SK-N-SH (cell line): Measurements from ENCODE around the gene DNAJC10. TPM values are rescaled to one million over a fixed set of nuclear protein-coding genes. Genes with fewer than 3 reads are reported as not detected.

ENCODE experiments used
- CTCF ChIA-PET: fragments of 300-600, 350-600 bp; formaldehyde crosslinking; extraction: SDS; loops from one replicate; lab custom pipeline; 2021; lab: Yijun Ruan, JAX
- POLR2A ChIA-PET: fragments of 350-600 bp; sonication (Branson Sonifier 250); formaldehyde crosslinking; extraction: SDS; loops from one replicate; lab custom pipeline; 2020; ENCODE audit warnings: antibody characterized with exemption, inconsistent platforms; lab: Yijun Ruan, JAX
- DNase-seq: peaks from one replicate; pipeline ENCODE4 v3.0.0; 2012
- H2AFZ ChIP-seq: fragments of 200-600 bp; sonication (generic); 2 replicates; pipeline ENCODE4 v1.8.1; 2016; ENCODE audit warnings: antibody characterized with exemption, mild to moderate bottlenecking, low read depth
- H3F3A ChIP-seq: fragments of 200-600 bp; sonication (generic); replicated peaks from 2 replicates; pipeline ENCODE3; 2016; ENCODE audit warnings: antibody characterized with exemption, mild to moderate bottlenecking; ENCODE audit not compliant: insufficient read depth
- H3K27ac ChIP-seq, 2 experiments: fragments of 200-500 bp in 1 of 2; fragments of 200-600 bp in 1 of 2; sonication (Bioruptor generic) in 1 of 2; sonication (generic), shearing (Covaris generic) in 1 of 2; 2 replicates each; pipeline versions ENCODE4 v1.5.1 to v1.6.1; 2014 to 2016; ENCODE audit warnings: low read depth in 2 of 2, inconsistent platforms in 1 of 2, low read length in 1 of 2, mild to moderate bottlenecking in 1 of 2, mixed read lengths in 1 of 2
- H3K27me3 ChIP-seq: fragments of 200-600 bp; sonication (generic), shearing (Covaris generic); 2 replicates; pipeline ENCODE4 v1.6.1; 2016; ENCODE audit warnings: mixed run types; ENCODE audit not compliant: insufficient read depth
- H3K36me3 ChIP-seq, 2 experiments: fragments of 200-500 bp in 1 of 2; fragments of 200-600 bp in 1 of 2; sonication (Bioruptor generic) in 1 of 2; sonication (generic) in 1 of 2; replicated peaks in 1 of 2; 2 replicates each; pipeline versions ENCODE3 to v1.5.1; 2014 to 2016; ENCODE audit warnings: low read length in 1 of 2, mild to moderate bottlenecking in 1 of 2; ENCODE audit not compliant: insufficient read depth in 2 of 2, control insufficient read depth in 1 of 2
- H3K4me1 ChIP-seq, 2 experiments: fragments of 200-500 bp in 1 of 2; fragments of 200-600 bp in 1 of 2; sonication (Bioruptor generic) in 1 of 2; sonication (generic), shearing (Covaris generic) in 1 of 2; 2 replicates each; pipeline versions ENCODE4 v1.5.1 to v1.6.1; 2014 to 2016; ENCODE audit warnings: low read depth in 1 of 2, low read length in 1 of 2, mixed run types in 1 of 2; ENCODE audit not compliant: insufficient read depth in 2 of 2, control insufficient read depth in 1 of 2
- H3K4me2 ChIP-seq: fragments of 200-600 bp; sonication (generic), shearing (Covaris generic); 2 replicates; pipeline ENCODE4 v1.6.1; 2017; ENCODE audit warnings: mixed run types
- H3K4me3 ChIP-seq, 2 experiments: fragments of 200-500 bp in 1 of 2; fragments of 200-600 bp in 1 of 2; sonication (Bioruptor generic) in 1 of 2; sonication (generic), shearing (Covaris generic) in 1 of 2; 2 replicates each; pipeline versions ENCODE4 v1.5.1 to v1.8.1; 2014 to 2016; ENCODE audit warnings: low read depth in 2 of 2, inconsistent platforms in 1 of 2, low read length in 1 of 2, mild to moderate bottlenecking in 1 of 2, mixed read lengths in 1 of 2, moderate library complexity in 1 of 2
- H3K79me2 ChIP-seq: fragments of 200-600 bp; sonication (generic); 2 replicates; pipeline ENCODE4 v1.8.1; 2017; ENCODE audit warnings: mild to moderate bottlenecking; ENCODE audit not compliant: insufficient read depth
- H3K9ac ChIP-seq: fragments of 200-600 bp; sonication (generic); 2 replicates; pipeline ENCODE4 v1.6.1; 2017; ENCODE audit warnings: mixed run types
- H3K9me2 ChIP-seq: fragments of 200-600 bp; sonication (generic); 2 replicates; pipeline ENCODE4 v1.6.1; 2017; ENCODE audit warnings: mixed run types
- H3K9me3 ChIP-seq: fragments of 200-600 bp; sonication (generic); 2 replicates; pipeline ENCODE4 v1.6.1; 2017; ENCODE audit warnings: mixed run types, mild to moderate bottlenecking, moderate library complexity
- H4K20me1 ChIP-seq: fragments of 200-600 bp; sonication (generic); 2 replicates; pipeline ENCODE4 v1.6.1; 2017; ENCODE audit warnings: mild to moderate bottlenecking, mixed run types; ENCODE audit not compliant: insufficient read depth
- FOSL2 ChIP-seq: IDR thresholded peaks from 2 replicates; pipeline ENCODE4 v1.4.0; 2012; ENCODE audit warnings: low read depth, mild to moderate bottlenecking, moderate library complexity, borderline replicate concordance
- RCOR1 ChIP-seq: fragments of 150-350 bp; IDR thresholded peaks from 2 replicates; pipeline ENCODE4 v1.6.1; 2017; ENCODE audit warnings: antibody characterized with exemption, low read length
- REST ChIP-seq: IDR thresholded peaks from 2 replicates; pipeline ENCODE4 v1.6.1; 2012; ENCODE audit warnings: mild to moderate bottlenecking, low read depth, low read length, moderate library complexity
- RFX5 ChIP-seq: IDR thresholded peaks from 2 replicates; pipeline ENCODE4 v1.6.1; 2012; ENCODE audit warnings: mild to moderate bottlenecking, improper control_type of control experiment, low read length
- YY1 ChIP-seq: IDR thresholded peaks from 2 replicates; pipeline ENCODE4 v1.4.0; 2012; ENCODE audit warnings: low read depth, mild to moderate bottlenecking
- WGBS: methylation state at CpG from one replicate; pipeline ENCODE4 v1.1.6; 2017; ENCODE audit warnings: low lambda C conversion rate; 5-methylcytosine and 5-hydroxymethylcytosine counted together
- polyA plus RNA-seq, 3 experiments: library from polyadenylated mRNA; depleted of rRNA; stranded (reverse); fragments of >200 nt; gene quantifications; 2 replicates each; pipeline ENCODE4 v1.2.3, GENCODE V29; 2012

The DNAJC10 gene
- polyA plus RNA-seq, 1 of the 3 experiments (the other 2 are of a cell fraction), result 30.8 TPM

GRCh38 chr2:182705761-182706160 is 10.3 kb upstream of the DNAJC10 start:
- CTCF ChIA-PET, result interaction anchor here (0.6 kb wide), 1 partner anchor 1851 kb away, joined by 3 read pairs; no protein-coding TSS in a partner anchor
- POLR2A ChIA-PET, result interaction anchor here (1.3 kb wide), 1 partner anchor 10 kb away, joined by 4 read pairs; the partner anchor contains the start of gene DNAJC10

GRCh38 chr2:182706751-182707150 is 9.3 kb upstream of the DNAJC10 start:
- CTCF ChIA-PET, result no interaction called here
- Histone ChIP-seq H3K9me2 (no peaks in the 10 kb centered on the region), H3K27me3 (no peaks in the 10 kb centered on the region), H2AFZ (no peak overlapping the region), H3K4me3 (no peak overlapping the region), H3K79me2 (no peaks in the 10 kb centered on the region), H3K9ac (no peak overlapping the region), H3F3A (peaks cover 4% of the 10 kb centered on the region), H3K4me2 (no peak overlapping the region), H3K36me3 (no peaks in the 10 kb centered on the region)
- POLR2A ChIA-PET, result no interaction called here
- WGBS, result 83% methylated on average over 2 of the region's 2 CpGs
- no peak for TF ChIP-seq YY1
- TF ChIP-seq, all 33 proteins: peak for 0
- Histone ChIP-seq H3K9me3 (no peaks in the 10 kb centered on the region), H3K27ac (no peak overlapping the region), H4K20me1 (no peaks in the 10 kb centered on the region), H3K4me1 (no peaks in the 10 kb centered on the region)
- DNase-seq, result no peak

More at GRCh38 chr2:182705761-182706160, 10.3 kb upstream of the DNAJC10 start:
- Histone ChIP-seq H3K4me1 (no peaks in the 10 kb centered on the region), H3K36me3 (no peaks in the 10 kb centered on the region), H3K4me3 (no peak overlapping the region), H3K9me2 (no peaks in the 10 kb centered on the region), H2AFZ (no peak overlapping the region), H3K79me2 (no peaks in the 10 kb centered on the region), H3K4me2 (no peak overlapping the region), H3K9me3 (no peaks in the 10 kb centered on the region), H3K27ac (no peak overlapping the region), H3F3A (peaks cover 4% of the 10 kb centered on the region), H4K20me1 (no peaks in the 10 kb centered on the region), H3K27me3 (no peaks in the 10 kb centered on the region), H3K9ac (no peak overlapping the region)
- 52% methylated on average over 1 of the region's 1 CpG for WGBS
- no peak for TF ChIP-seq RCOR1
- no peak for TF ChIP-seq RFX5
- no peak for TF ChIP-seq FOSL2
- DNase-seq, result no peak

- H3K79me2 ChIP-seq, result peaks cover 21% of the 10 kb centered on the region
Measured at GRCh38 chr2:182713601-182714000, 2.5 kb upstream of the DNAJC10 start.

More at GRCh38 chr2:182713601-182714000, 2.5 kb upstream of the DNAJC10 start:
- Histone ChIP-seq H3K27me3 (no peaks in the 10 kb centered on the region), H3K9ac (no peak overlapping the region), H3F3A (peaks cover 4% of the 10 kb centered on the region), H2AFZ (peak overlapping the region; percentile 84; the same call in 1 of the 2 replicates), H3K4me1 (peaks cover 0 to 10% of the 10 kb centered on the region in 2 experiments; a peak in 3 of 4 replicates), H3K36me3 (peaks cover 5 to 7% of the 10 kb centered on the region in 2 experiments), H3K9me2 (no peaks in the 10 kb centered on the region), H3K27ac (no peak overlapping the region), H3K4me3 (no peak overlapping the region), H3K4me2 (no peak overlapping the region), H4K20me1 (no peaks in the 10 kb centered on the region), H3K9me3 (no peaks in the 10 kb centered on the region)
- POLR2A ChIA-PET, result no interaction called here
- no peak for DNase-seq
- CTCF ChIA-PET, result no interaction called here
- no peak for TF ChIP-seq REST
